Measurements from ENCODE around the gene PYGM.

DNA sequence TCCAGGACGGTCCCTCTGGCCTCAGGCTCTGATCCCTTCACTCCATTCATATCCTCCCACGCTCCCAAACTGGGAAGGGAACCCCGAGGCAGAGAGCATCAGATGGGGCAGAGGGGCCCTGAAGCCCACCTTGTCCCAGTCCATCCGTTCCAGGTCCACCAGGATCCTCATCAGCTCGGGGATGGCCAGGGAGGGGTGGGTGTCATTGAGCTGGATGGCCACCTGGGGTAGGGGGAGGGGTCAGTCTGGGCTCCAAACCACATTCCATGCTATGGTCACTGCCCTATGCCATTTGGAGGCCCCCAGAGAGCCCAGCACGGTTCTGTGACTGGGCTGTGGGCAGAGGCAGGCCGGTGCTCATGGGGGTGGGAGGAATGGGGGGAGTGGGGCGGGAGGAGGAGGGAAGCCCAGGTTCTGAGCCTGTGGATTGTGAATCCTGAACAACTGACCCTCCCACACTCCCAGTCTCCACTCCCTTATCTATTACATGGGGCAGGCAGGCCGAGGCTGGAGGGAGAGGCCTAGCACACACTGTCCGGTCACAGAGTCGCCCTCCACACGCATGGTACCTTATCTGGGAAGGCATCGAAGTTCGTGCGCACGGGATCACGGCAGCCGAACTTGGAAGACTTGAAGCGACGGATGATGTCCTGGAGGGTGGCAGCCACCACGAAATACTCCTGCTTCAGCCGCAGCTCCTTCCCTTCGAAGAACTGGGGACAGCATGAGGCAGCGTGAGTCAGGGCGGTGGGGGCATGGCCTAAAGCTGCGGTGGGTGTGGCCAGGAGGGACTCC is 5.5 kb downstream of the PYGM start:
- TF ChIP-seq EZH2 (IDR thresholded peaks at IDR 0.05; ENCODE audit: low read length, missing control alignments), result no peak
- TF ChIP-seq, protein P1, sequence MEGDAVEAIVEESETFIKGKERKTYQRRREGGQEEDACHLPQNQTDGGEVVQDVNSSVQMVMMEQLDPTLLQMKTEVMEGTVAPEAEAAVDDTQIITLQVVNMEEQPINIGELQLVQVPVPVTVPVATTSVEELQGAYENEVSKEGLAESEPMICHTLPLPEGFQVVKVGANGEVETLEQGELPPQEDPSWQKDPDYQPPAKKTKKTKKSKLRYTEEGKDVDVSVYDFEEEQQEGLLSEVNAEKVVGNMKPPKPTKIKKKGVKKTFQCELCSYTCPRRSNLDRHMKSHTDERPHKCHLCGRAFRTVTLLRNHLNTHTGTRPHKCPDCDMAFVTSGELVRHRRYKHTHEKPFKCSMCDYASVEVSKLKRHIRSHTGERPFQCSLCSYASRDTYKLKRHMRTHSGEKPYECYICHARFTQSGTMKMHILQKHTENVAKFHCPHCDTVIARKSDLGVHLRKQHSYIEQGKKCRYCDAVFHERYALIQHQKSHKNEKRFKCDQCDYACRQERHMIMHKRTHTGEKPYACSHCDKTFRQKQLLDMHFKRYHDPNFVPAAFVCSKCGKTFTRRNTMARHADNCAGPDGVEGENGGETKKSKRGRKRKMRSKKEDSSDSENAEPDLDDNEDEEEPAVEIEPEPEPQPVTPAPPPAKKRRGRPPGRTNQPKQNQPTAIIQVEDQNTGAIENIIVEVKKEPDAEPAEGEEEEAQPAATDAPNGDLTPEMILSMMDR (conservative IDR thresholded peaks at IDR 0.05 in 1 of 2, IDR thresholded peaks at IDR 0.05 in 1 of 2; ENCODE audit: low read depth in 1 of 2, low read length in 2 of 2), result no peak

All from fibroblast of lung (primary cell).